ENCODE data around the gene OR13C3. TPM values are rescaled to one million over a fixed set of nuclear protein-coding genes. Genes with fewer than 3 reads are reported as not detected.

Gene OR13C3
- total RNA-seq, 4 donors from 2014 or later, result not detected

DNA sequence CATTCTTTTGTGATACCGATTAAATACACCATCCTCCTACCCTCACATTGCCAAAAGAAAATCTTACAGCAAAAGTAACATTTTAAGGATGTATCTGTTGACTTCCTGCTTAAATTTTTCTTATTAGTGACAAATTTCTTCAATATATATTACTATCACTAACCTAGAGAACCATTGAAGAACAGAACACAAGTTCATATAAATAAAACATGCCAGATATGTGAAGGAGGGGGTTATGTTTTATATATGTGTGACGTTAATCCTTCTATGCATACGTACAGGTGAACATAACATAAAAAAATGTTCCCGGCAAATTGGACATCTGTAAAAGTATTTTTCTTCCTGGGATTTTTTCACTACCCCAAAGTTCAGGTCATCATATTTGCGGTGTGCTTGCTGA, 32.7 kb downstream of the OR13C3 start, which contains the start of gene OR13F1:
TSS of gene OR13F1 (plus strand) at position 301 of the 400 bp plus-strand sequence. CDS start at position 301, 0 bp downstream.
- Histone ChIP-seq H3K9me3 (no peaks in the 10 kb centered on the region), H3K36me3 (no peaks in the 10 kb centered on the region), H3K27ac (no peak within 1 kb of the TSS), H3K4me1 (no peaks in the 10 kb centered on the region), H3K27me3 (no peaks in the 10 kb centered on the region), H3K4me3 (no peak within 1 kb of the TSS)
- WGBS, result 91% methylated on average over 5 of the region's 5 CpGs
- no peak for DNase-seq (ENCODE audit: low spot score in 2 of 2)
- TF ChIP-seq POLR2AphosphoS5 (IDR thresholded peaks at IDR 0.05), result no peak
- TF ChIP-seq EP300 (IDR thresholded peaks at IDR 0.05), result no peak

DNA sequence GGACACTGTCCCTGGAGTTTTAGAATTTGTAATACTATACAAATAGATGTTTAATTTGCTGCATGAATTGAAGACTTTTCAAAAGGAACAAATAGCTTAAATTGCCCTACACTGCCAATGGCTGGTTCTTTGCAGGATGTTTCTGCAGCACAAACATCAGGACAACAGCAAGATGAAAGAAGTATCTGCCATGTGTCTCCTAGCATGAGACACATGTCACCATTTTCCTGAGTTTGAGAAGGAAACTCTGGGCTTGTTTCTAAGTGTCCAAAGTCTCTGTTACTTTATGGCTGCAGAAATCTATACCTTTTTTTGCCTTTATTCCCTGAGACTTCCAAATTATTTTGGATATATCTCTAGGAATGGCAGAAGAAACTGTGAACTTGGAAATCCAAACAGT, 33.2 kb downstream of the OR13C3 start:
- no peak overlapping the region for H3K27ac ChIP-seq

DNA sequence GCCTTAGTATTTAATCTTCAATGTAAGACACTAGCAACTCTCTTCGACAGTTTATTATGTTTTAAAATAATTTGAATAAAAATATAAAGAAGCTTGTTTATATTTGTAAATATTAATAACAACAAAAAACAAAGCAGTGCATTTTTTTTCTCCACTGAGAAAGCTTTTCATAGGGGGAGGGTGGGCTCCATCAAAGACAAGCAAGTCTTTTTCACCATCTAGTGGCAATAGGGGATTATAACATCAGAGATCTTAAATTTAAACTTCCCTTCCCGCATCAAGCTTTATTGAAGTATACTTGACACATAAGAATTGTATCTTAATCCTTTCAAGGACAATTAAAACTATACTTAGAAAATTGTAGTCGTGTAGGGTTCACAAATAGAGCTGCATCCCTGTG, 41.8 kb downstream of the OR13C3 start:
- WGBS, result 48% methylated on average over 3 of the region's 3 CpGs
- no peaks in the 10 kb centered on the region for H3K27me3 ChIP-seq
- no peak overlapping the region for H3K4me3 ChIP-seq
- H3K27ac ChIP-seq, result no peak overlapping the region
- no peaks in the 10 kb centered on the region for H3K4me1 ChIP-seq
- TF ChIP-seq POLR2A (IDR thresholded peaks at IDR 0.05), result no peak
- TF ChIP-seq, protein P1, sequence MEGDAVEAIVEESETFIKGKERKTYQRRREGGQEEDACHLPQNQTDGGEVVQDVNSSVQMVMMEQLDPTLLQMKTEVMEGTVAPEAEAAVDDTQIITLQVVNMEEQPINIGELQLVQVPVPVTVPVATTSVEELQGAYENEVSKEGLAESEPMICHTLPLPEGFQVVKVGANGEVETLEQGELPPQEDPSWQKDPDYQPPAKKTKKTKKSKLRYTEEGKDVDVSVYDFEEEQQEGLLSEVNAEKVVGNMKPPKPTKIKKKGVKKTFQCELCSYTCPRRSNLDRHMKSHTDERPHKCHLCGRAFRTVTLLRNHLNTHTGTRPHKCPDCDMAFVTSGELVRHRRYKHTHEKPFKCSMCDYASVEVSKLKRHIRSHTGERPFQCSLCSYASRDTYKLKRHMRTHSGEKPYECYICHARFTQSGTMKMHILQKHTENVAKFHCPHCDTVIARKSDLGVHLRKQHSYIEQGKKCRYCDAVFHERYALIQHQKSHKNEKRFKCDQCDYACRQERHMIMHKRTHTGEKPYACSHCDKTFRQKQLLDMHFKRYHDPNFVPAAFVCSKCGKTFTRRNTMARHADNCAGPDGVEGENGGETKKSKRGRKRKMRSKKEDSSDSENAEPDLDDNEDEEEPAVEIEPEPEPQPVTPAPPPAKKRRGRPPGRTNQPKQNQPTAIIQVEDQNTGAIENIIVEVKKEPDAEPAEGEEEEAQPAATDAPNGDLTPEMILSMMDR (IDR thresholded peaks at IDR 0.05), result no peak
- no peak for TF ChIP-seq POLR2AphosphoS5 (IDR thresholded peaks at IDR 0.05)
- no peak for TF ChIP-seq EP300 (IDR thresholded peaks at IDR 0.05)
- DNase-seq (ENCODE audit: low spot score in 2 of 2), result no peak
- no peaks in the 10 kb centered on the region for H3K9me3 ChIP-seq
- H3K36me3 ChIP-seq, result no peaks in the 10 kb centered on the region

More for the DNA sequence above, 33.2 kb downstream of the OR13C3 start:
- no peaks in the 10 kb centered on the region for H3K36me3 ChIP-seq
- no peaks in the 10 kb centered on the region for H3K4me1 ChIP-seq
- H3K27me3 ChIP-seq, result no peaks in the 10 kb centered on the region
- no peak for DNase-seq (ENCODE audit: low spot score in 2 of 2)
- no peaks in the 10 kb centered on the region for H3K9me3 ChIP-seq
- no peak for TF ChIP-seq EP300 (IDR thresholded peaks at IDR 0.05)
- TF ChIP-seq POLR2AphosphoS5 (IDR thresholded peaks at IDR 0.05), result no peak
- TF ChIP-seq POLR2A (IDR thresholded peaks at IDR 0.05), result no peak
- TF ChIP-seq, protein P1 (IDR thresholded peaks at IDR 0.05), result no peak
- no peak overlapping the region for H3K4me3 ChIP-seq

Other genes with a start within 250 kb of the OR13C3 start
- not detected for gene OR13F1, start 32.6 kb downstream of the OR13C3 start, total RNA-seq
- not detected for gene OR13C4, start 9.6 kb downstream of the OR13C3 start, total RNA-seq
- not detected for gene OR13C8, start 32.3 kb upstream of the OR13C3 start, total RNA-seq
- not detected for gene OR13C5, start 62.6 kb upstream of the OR13C3 start, total RNA-seq
- gene OR13C2, start 68.8 kb upstream of the OR13C3 start, total RNA-seq, result not detected
- not detected for gene OR13C9, start 81.3 kb upstream of the OR13C3 start, total RNA-seq
- gene OR13D1, start 157.7 kb upstream of the OR13C3 start, total RNA-seq, result not detected
- 10 to 100 TPM; 13.0 to 31.6 (median 23.1) TPM for gene NIPSNAP3A, start 210.8 kb upstream of the OR13C3 start, total RNA-seq
- gene NIPSNAP3B, start 227.3 kb upstream of the OR13C3 start, total RNA-seq, result 1 to 10 TPM in 3 of 4 donors, under 1 TPM in 1; 0.26 to 5.1 (median 1.6) TPM